AG04450 (cell line): ENCODE results near the gene KRT1. TPM values are rescaled to one million over a fixed set of nuclear protein-coding genes. Genes with fewer than 3 reads are reported as not detected.

ENCODE experiments used
- polyA plus RNA-seq: library from polyadenylated mRNA; depleted of rRNA; stranded (reverse); fragments of >200 nt; gene quantifications from 2 replicates; pipeline ENCODE4 v1.2.3, GENCODE V29; 2011; rRNA removed

The KRT1 gene
- polyA plus RNA-seq, 1 experiment, result not detected

Other genes with a start within 250 kb of the KRT1 start
- gene KRT75, start 246.0 kb downstream of the KRT1 start, polyA plus RNA-seq, result not detected in 2 replicates
- not detected in 2 replicates for gene KRT6B, start 228.3 kb downstream of the KRT1 start, polyA plus RNA-seq
- not detected in 2 replicates for gene KRT6C, start 206.6 kb downstream of the KRT1 start, polyA plus RNA-seq
- gene KRT6A, start 187.2 kb downstream of the KRT1 start, polyA plus RNA-seq, result not detected in 2 replicates
- gene KRT5, start 160.0 kb downstream of the KRT1 start, polyA plus RNA-seq, result 0.31 TPM in 1 of 2 replicates, not detected in the other
- not detected in 2 replicates for gene KRT71, start 127.3 kb downstream of the KRT1 start, polyA plus RNA-seq
- not detected in 2 replicates for gene KRT74, start 106.6 kb downstream of the KRT1 start, polyA plus RNA-seq
- gene KRT72, start 78.9 kb downstream of the KRT1 start, polyA plus RNA-seq, result not detected in 2 replicates
- not detected in 2 replicates for gene KRT73, start 61.8 kb downstream of the KRT1 start, polyA plus RNA-seq
- not detected in 2 replicates for gene KRT2, start 28.2 kb downstream of the KRT1 start, polyA plus RNA-seq
- not detected in 2 replicates for gene KRT77, start 23.1 kb upstream of the KRT1 start, polyA plus RNA-seq
- gene KRT76, start 96.9 kb upstream of the KRT1 start, polyA plus RNA-seq, result not detected in 2 replicates
- not detected in 2 replicates for gene KRT3, start 115.7 kb upstream of the KRT1 start, polyA plus RNA-seq
- 0.04 and 0.16 TPM in 2 replicates for gene KRT4, start 133.7 kb upstream of the KRT1 start, polyA plus RNA-seq
- gene KRT79, start 153.9 kb upstream of the KRT1 start, polyA plus RNA-seq, result 0.04 TPM in 1 of 2 replicates, not detected in the other
- not detected in 2 replicates for gene KRT78, start 168.6 kb upstream of the KRT1 start, polyA plus RNA-seq
- 18.2 and 22.1 TPM in 2 replicates for gene KRT8, start 224.7 kb upstream of the KRT1 start, polyA plus RNA-seq